ENCODE data around the gene DENND1A. TPM values are rescaled to one million over a fixed set of nuclear protein-coding genes. Genes with fewer than 3 reads are reported as not detected.

DENND1A gene
- total RNA-seq, 1 donor from 2014 or later, result 15.4 TPM

DNA sequence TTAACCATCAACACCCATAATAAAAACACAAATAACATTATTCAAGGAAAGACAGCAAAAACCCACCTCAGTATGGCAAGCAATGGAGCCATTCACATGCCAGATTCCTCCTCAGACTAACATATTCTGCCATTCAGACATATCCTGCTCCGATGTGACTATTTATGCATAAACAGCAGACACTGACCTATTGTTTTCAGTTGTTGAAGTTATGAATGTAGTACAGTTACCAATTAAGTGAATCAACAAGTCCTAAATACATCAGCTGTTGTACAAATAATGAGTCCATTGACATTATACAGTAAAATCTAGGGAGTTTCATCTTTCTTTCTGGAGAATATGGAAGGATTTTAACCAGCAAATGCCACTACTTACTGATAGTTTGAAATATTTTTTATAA lies 131.7 kb downstream of the DENND1A start:
- TF ChIP-seq, protein P1, sequence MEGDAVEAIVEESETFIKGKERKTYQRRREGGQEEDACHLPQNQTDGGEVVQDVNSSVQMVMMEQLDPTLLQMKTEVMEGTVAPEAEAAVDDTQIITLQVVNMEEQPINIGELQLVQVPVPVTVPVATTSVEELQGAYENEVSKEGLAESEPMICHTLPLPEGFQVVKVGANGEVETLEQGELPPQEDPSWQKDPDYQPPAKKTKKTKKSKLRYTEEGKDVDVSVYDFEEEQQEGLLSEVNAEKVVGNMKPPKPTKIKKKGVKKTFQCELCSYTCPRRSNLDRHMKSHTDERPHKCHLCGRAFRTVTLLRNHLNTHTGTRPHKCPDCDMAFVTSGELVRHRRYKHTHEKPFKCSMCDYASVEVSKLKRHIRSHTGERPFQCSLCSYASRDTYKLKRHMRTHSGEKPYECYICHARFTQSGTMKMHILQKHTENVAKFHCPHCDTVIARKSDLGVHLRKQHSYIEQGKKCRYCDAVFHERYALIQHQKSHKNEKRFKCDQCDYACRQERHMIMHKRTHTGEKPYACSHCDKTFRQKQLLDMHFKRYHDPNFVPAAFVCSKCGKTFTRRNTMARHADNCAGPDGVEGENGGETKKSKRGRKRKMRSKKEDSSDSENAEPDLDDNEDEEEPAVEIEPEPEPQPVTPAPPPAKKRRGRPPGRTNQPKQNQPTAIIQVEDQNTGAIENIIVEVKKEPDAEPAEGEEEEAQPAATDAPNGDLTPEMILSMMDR (IDR thresholded peaks at IDR 0.05), result no peak
- Histone ChIP-seq H3K27me3 (no peaks in the 10 kb centered on the region), H3K27ac (no peak overlapping the region), H3K4me3 (no peak overlapping the region), H3K9me3 (no peaks in the 10 kb centered on the region), H3K4me1 (no peaks in the 10 kb centered on the region), H3K36me3 (no peaks in the 10 kb centered on the region)
- DNase-seq, result no peak
- no peak for ATAC-seq
- intact Hi-C loops (cut with DNase I), result no loop called here

DNA sequence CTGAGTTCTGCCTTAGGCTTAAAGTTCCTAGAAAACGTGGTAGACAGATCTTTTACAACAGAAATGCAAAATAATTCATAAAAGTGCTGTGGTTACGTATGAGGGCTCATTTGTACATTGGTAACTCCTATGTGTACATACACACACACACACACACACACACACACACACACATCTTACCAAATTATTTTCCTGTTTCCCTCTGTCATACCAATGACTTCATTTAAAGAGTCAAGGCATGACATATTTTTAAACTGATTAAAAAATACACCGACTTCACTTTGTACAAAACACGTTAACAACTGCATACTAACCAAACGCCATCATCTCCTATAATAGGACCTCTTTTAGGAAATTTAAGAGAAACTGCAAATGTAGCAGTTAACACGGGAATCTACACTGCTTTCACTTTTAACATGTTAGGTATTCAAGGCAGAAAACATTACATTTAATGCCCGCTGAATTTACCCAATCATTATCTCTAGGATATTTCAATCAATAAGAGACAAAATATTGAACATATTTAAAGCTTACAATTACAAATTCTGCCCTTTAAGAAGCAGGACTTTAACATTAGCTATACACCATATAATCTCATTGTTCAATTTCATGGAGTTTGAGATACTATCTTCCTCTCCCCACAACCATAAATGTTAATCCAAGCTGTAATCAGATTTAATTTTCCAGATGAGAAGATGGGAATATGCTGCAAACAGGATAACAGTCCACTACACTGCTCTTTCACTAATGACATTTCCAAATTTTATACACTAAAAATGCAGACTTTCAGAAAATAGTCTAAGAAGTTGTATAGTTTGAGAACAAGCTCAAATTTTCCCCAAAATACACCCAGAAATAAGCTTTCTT lies 133.1 kb downstream of the DENND1A start:
- Histone ChIP-seq H3K9me3 (no peaks in the 10 kb centered on the region), H3K4me3 (no peak overlapping the region), H3K36me3 (no peaks in the 10 kb centered on the region), H3K4me1 (no peaks in the 10 kb centered on the region), H3K27me3 (no peaks in the 10 kb centered on the region), H3K27ac (no peak overlapping the region)
- DNase-seq (no peak), ATAC-seq (no peak)
- intact Hi-C loops (cut with DNase I), result no loop called here
- TF ChIP-seq, protein P1 (IDR thresholded peaks at IDR 0.05), result no peak

DNA sequence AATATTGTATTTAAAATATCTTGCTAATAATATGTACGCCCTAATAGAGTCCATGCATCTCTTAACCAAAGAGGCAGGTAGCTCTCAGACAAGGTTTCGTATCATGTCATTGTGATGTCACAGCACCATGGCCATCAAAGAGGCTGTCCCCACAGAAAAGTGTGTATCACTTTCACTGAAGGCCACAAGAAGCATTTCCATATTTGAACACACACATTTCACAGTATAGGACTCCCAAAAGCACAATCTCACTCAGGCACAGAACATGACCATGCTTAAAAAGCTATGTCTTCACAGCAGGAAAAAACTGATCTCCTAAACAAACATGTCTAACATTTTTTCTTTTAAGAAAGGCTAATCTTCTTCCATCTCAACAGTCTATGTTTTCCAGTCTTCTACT lies 133.8 kb downstream of the DENND1A start:
- Histone ChIP-seq H3K9me3 (no peaks in the 10 kb centered on the region), H3K27ac (no peak overlapping the region), H3K27me3 (no peaks in the 10 kb centered on the region), H3K4me1 (no peaks in the 10 kb centered on the region), H3K4me3 (no peak overlapping the region), H3K36me3 (no peaks in the 10 kb centered on the region)
- ATAC-seq (no peak), DNase-seq (no peak)
- TF ChIP-seq, protein P1 (IDR thresholded peaks at IDR 0.05), result no peak
- intact Hi-C loops (cut with DNase I), result no loop called here

DNA sequence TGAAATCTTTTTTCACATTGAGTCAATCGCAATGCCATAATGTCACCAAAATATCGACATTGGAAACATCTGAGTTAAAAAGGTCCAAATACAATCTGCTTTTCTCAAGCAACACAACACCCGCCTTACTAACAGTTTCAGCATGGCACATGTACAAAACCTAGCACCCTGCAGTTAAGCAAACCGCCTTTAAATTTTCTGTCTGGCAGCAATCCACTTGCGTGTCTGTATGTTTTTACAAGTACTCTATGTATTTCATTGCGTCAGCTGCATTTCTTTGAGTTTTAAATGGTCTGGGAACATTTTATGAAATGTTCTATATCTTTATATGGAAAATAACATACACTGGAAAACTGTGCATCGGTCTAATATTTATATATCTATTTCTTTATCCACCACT lies 134.6 kb downstream of the DENND1A start:
- intact Hi-C loops (cut with DNase I), result no loop called here
- Histone ChIP-seq H3K27ac (no peak overlapping the region), H3K36me3 (no peaks in the 10 kb centered on the region), H3K4me1 (no peaks in the 10 kb centered on the region), H3K9me3 (no peaks in the 10 kb centered on the region), H3K4me3 (no peak overlapping the region), H3K27me3 (no peaks in the 10 kb centered on the region)
- ATAC-seq (no peak), DNase-seq (no peak)
- TF ChIP-seq, protein P1 (IDR thresholded peaks at IDR 0.05), result no peak

DNA sequence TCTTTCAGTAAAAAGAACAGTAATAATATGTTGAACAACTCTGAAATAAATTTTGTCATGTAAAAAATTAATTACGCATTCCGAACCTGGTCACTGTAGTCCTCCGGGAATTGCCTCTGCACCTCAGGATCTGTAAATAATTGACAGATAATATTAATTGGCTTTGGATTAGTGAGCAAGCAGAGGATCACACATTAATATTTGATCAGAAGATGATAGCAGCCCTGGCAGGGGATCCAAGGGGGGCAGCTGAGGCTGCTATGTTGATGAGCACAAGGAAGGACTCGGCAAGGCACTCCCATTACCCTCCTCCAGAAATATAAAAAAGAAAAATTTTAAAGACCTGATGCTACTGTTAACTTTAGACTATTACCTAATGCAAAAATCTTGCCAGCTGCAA lies 137.4 kb downstream of the DENND1A start:
- H3K4me3 ChIP-seq, result no peak overlapping the region
- no peak for DNase-seq
- ATAC-seq, result no peak
- no peaks in the 10 kb centered on the region for H3K36me3 ChIP-seq
- TF ChIP-seq, protein P1 (IDR thresholded peaks at IDR 0.05), result no peak
- H3K27ac ChIP-seq, result no peak overlapping the region
- H3K27me3 ChIP-seq, result no peaks in the 10 kb centered on the region
- no peaks in the 10 kb centered on the region for H3K9me3 ChIP-seq
- H3K4me1 ChIP-seq, result no peaks in the 10 kb centered on the region
- intact Hi-C loops (cut with DNase I), result no loop called here

Data from upper lobe of right lung (tissue), 1 donor.